ENCODE data around the gene SLC25A14. TPM values are rescaled to one million over a fixed set of nuclear protein-coding genes. Genes with fewer than 3 reads are reported as not detected.

SLC25A14 gene
- total RNA-seq, 1 experiment from 2014 or later, result 8.8 TPM

GRCh38 chrX:130378024-130378669, 38.4 kb downstream of the SLC25A14 start:
- no peak for DNase-seq (ENCODE audit: low spot score)

- no peak for DNase-seq (ENCODE audit: low spot score)
These were observed 45.8 kb downstream of the SLC25A14 start, which contains the start of gene GPR119 for GRCh38 chrX:130385520-130385919. GPR119 (minus strand) TSS chrX:130385674; CDS start chrX:130385447, 227 bp downstream.

GRCh38 chrX:130386408-130386808, 46.7 kb downstream of the SLC25A14 start:
- DNase-seq (ENCODE audit: low spot score), result no peak

- DNase-seq (ENCODE audit: low spot score), result peak; percentile 25
These were observed 53.8 kb downstream of the SLC25A14 start for GRCh38 chrX:130393451-130394074.

- DNase-seq (ENCODE audit: low spot score), result no peak
These were observed 55.6 kb downstream of the SLC25A14 start for GRCh38 chrX:130395341-130395740.

- DNase-seq (ENCODE audit: low spot score), result peak; percentile 43
These were observed 61.9 kb downstream of the SLC25A14 start, which contains the start of gene RBMX2 for GRCh38 chrX:130401415-130402207. RBMX2 (plus strand) TSS chrX:130401987; CDS start chrX:130402033, 46 bp downstream.

- DNase-seq (ENCODE audit: low spot score), result no peak
These were observed 62.5 kb downstream of the SLC25A14 start for GRCh38 chrX:130402208-130402684.

- no peak for DNase-seq (ENCODE audit: low spot score)
These were observed 73.7 kb downstream of the SLC25A14 start for GRCh38 chrX:130413415-130413814.

- no peak for DNase-seq (ENCODE audit: low spot score)
These were observed 75.1 kb downstream of the SLC25A14 start for GRCh38 chrX:130414800-130415199.

GRCh38 chrX:130415201-130415600, 75.5 kb downstream of the SLC25A14 start:
- no peak for DNase-seq (ENCODE audit: low spot score)

GRCh38 chrX:130416785-130417184, 77.1 kb downstream of the SLC25A14 start:
- no peak for DNase-seq (ENCODE audit: low spot score)

- DNase-seq (ENCODE audit: low spot score), result no peak
These were observed 78.3 kb downstream of the SLC25A14 start for GRCh38 chrX:130418066-130418465.

- DNase-seq (ENCODE audit: low spot score), result no peak
These were observed 79.0 kb downstream of the SLC25A14 start for GRCh38 chrX:130418740-130419139.

- no peak for DNase-seq (ENCODE audit: low spot score)
These were observed 79.5 kb downstream of the SLC25A14 start for GRCh38 chrX:130419263-130419662.

Other genes with a start within 250 kb of the SLC25A14 start
- 8.0 and 8.6 TPM in 2 replicates for gene ELF4, start 229.4 kb upstream of the SLC25A14 start, total RNA-seq (2014; rRNA removed; shearing (Covaris generic))
- gene AIFM1, start 174.1 kb upstream of the SLC25A14 start, total RNA-seq (2014; rRNA removed; shearing (Covaris generic)), result 18.5 and 21.1 TPM in 2 replicates
- gene RAB33A, start 168.0 kb upstream of the SLC25A14 start, total RNA-seq (2014; rRNA removed; shearing (Covaris generic)), result not detected in 2 replicates
- 3.3 and 4.6 TPM in 2 replicates for gene ZNF280C, start 71.0 kb upstream of the SLC25A14 start, total RNA-seq (2014; rRNA removed; shearing (Covaris generic))
- not detected in 2 replicates for gene GPR119, start 45.8 kb downstream of the SLC25A14 start, total RNA-seq (2014; rRNA removed; shearing (Covaris generic))
- 10.4 and 15.6 TPM in 2 replicates for gene RBMX2, start 62.1 kb downstream of the SLC25A14 start, total RNA-seq (2014; rRNA removed; shearing (Covaris generic))